ENCODE results near the gene SPI1. TPM values are rescaled to one million over a fixed set of nuclear protein-coding genes. Genes with fewer than 3 reads are reported as not detected.

SPI1 gene
- total RNA-seq, 4 donors from 2014 or later = 2.6 to 15.4 (median 8.8) TPM

GRCh38 chr11:47417712-47418111, 39.4 kb upstream of the SPI1 start:
- DNase-seq = no peak
- H3K9me3 ChIP-seq = no peaks in the 10 kb centered on the region
- H3K27me3 ChIP-seq = no peaks in the 10 kb centered on the region
- no peak overlapping the region for H3K4me3 ChIP-seq
- intact Hi-C loops (cut with DNase I) = no loop called here
- peak overlapping the region in 3 of 4 donors; percentile 58 to 89 (median 84) for H3K27ac ChIP-seq
- TF ChIP-seq, protein P1, sequence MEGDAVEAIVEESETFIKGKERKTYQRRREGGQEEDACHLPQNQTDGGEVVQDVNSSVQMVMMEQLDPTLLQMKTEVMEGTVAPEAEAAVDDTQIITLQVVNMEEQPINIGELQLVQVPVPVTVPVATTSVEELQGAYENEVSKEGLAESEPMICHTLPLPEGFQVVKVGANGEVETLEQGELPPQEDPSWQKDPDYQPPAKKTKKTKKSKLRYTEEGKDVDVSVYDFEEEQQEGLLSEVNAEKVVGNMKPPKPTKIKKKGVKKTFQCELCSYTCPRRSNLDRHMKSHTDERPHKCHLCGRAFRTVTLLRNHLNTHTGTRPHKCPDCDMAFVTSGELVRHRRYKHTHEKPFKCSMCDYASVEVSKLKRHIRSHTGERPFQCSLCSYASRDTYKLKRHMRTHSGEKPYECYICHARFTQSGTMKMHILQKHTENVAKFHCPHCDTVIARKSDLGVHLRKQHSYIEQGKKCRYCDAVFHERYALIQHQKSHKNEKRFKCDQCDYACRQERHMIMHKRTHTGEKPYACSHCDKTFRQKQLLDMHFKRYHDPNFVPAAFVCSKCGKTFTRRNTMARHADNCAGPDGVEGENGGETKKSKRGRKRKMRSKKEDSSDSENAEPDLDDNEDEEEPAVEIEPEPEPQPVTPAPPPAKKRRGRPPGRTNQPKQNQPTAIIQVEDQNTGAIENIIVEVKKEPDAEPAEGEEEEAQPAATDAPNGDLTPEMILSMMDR (IDR thresholded peaks at IDR 0.05) = no peak
- TF ChIP-seq POLR2A (IDR thresholded peaks at IDR 0.05) = no peak
- peaks cover 34 to 88% (median 35%) of the 10 kb centered on the region in 3 donors for H3K36me3 ChIP-seq
- peaks cover 12 to 40% (median 25%) of the 10 kb centered on the region in 3 donors for H3K4me1 ChIP-seq
- 82 to 95% methylated on average over 1 to 2 of the region's 6 CpGs for WGBS, 2 donors

DNA sequence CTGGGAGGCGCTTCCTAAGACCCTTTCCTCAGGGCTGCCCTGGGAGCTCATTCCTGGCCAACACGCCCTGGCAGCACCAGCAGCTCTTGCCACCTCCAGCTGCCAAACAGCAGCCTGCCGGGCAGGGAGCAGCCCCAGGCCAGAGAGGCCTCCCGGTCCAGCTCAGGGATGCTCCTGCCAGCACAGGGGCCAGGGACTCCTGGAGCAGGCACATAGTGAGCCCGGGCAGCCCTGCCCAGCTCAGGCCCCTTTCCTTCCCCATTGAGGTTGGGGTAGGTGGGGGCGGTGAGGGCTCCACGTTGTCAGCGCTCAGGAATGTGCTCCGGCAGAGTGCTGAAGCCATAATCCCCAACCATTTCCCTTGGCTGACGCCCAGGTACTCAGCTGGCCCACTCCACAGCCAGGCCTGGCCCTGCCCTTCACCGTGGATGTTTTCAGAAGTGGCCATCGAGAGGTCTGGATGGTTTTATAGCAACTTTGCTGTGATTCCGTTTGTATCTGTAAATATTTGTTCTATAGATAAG, 37.7 kb upstream of the SPI1 start:
- 9 to 14% methylated on average over 6 to 8 of the region's 13 CpGs for WGBS, 2 donors
- H3K4me1 ChIP-seq = peaks cover 12 to 53% (median 29%) of the 10 kb centered on the region in 3 donors
- H3K27ac ChIP-seq = peak overlapping the region; percentile 78 to 91 (median 86)
- intact Hi-C loops (cut with DNase I) = no loop called here
- H3K27me3 ChIP-seq = no peaks in the 10 kb centered on the region
- H3K36me3 ChIP-seq = peaks cover 28 to 85% (median 30%) of the 10 kb centered on the region in 3 donors
- no peak for DNase-seq
- H3K4me3 ChIP-seq = peak overlapping the region in 1 of 4 donors; percentile 13
- TF ChIP-seq, protein P1 (IDR thresholded peaks at IDR 0.05) = no peak
- TF ChIP-seq POLR2A (IDR thresholded peaks at IDR 0.05) = no peak
- H3K9me3 ChIP-seq = no peaks in the 10 kb centered on the region

GRCh38 chr11:47415091-47415854, 36.9 kb upstream of the SPI1 start:
- H3K4me3 ChIP-seq = no peak overlapping the region
- DNase-seq = no peak
- TF ChIP-seq, protein P1 (IDR thresholded peaks at IDR 0.05) = no peak
- no peak for TF ChIP-seq POLR2A (IDR thresholded peaks at IDR 0.05)
- H3K27me3 ChIP-seq = no peaks in the 10 kb centered on the region
- H3K9me3 ChIP-seq = no peaks in the 10 kb centered on the region
- H3K4me1 ChIP-seq = peaks cover 12 to 61% (median 35%) of the 10 kb centered on the region in 3 donors
- peak overlapping the region; percentile 78 to 91 (median 86) for H3K27ac ChIP-seq
- intact Hi-C loops (cut with DNase I) = no loop called here
- 73 to 86% methylated on average over 7 to 14 of the region's 31 CpGs for WGBS, 2 donors
- peaks cover 24 to 82% (median 24%) of the 10 kb centered on the region in 3 donors for H3K36me3 ChIP-seq

- 90% methylated on average over 2 of the region's 19 CpGs; no CpG with 5 or more reads in 1 of the 2 donors for WGBS, 2 donors
- H3K4me1 ChIP-seq = peaks cover 18 to 67% (median 41%) of the 10 kb centered on the region in 3 donors
- no peaks in the 10 kb centered on the region for H3K9me3 ChIP-seq
- no peak overlapping the region for H3K4me3 ChIP-seq
- H3K36me3 ChIP-seq = peaks cover 18 to 76% (median 19%) of the 10 kb centered on the region in 3 donors
- H3K27me3 ChIP-seq = no peaks in the 10 kb centered on the region
- intact Hi-C loops (cut with DNase I) = no loop called here
- DNase-seq = no peak
- peak overlapping the region; percentile 78 to 91 (median 86) for H3K27ac ChIP-seq
- TF ChIP-seq, protein P1 (IDR thresholded peaks at IDR 0.05) = no peak
- TF ChIP-seq POLR2A (IDR thresholded peaks at IDR 0.05) = no peak
Observed at GRCh38 chr11:47414685-47415070, 36.3 kb upstream of the SPI1 start.

Measured in esophagus squamous epithelium (tissue), 5 donors.